ENCODE measurements around the gene CD81.

The CD81 gene

GRCh38 chr11:2395211-2395730 is 18.2 kb downstream of the CD81 start:
- Histone ChIP-seq H3F3A (ENCODE audit: low read depth) (no peaks in the 10 kb centered on the region), H3K4me3 (ENCODE audit: low read length, poor library complexity, severe bottlenecking) (no peak overlapping the region), H3K9me2 (replicated peaks; ENCODE audit: low read depth, low read length) (no peaks in the 10 kb centered on the region), H3K79me2 (ENCODE audit: insufficient read depth, low read length) (peaks cover 21% of the 10 kb centered on the region; the same call in 1 of the 2 replicates), H3K4me1 (ENCODE audit: insufficient read depth, low read length, poor library complexity, severe bottlenecking) (peaks cover 9% of the 10 kb centered on the region), H4K20me1 (ENCODE audit: insufficient read depth, low read length, poor library complexity, severe bottlenecking) (peaks cover 23% of the 10 kb centered on the region), H3K36me3 (ENCODE audit: insufficient read depth, low read length) (peaks cover 62% of the 10 kb centered on the region; the same call in 1 of the 2 replicates), H3K9me3 (ENCODE audit: insufficient read depth, low read depth, low read length) (no peaks in the 10 kb centered on the region), H3K4me2 (ENCODE audit: low read depth, low read length, poor library complexity, severe bottlenecking) (no peak overlapping the region), H2AFZ (ENCODE audit: low read length) (no peak overlapping the region), H3K27me3 (ENCODE audit: insufficient read depth, low read length, poor library complexity, severe bottlenecking) (no peaks in the 10 kb centered on the region), H3K9ac (ENCODE audit: low read depth, low read length, poor library complexity, severe bottlenecking) (no peak overlapping the region)
- TF ChIP-seq CTCF (conservative IDR thresholded peaks at IDR 0.05; ENCODE audit: low read length) (no peak), EZH2phosphoT487 (IDR thresholded peaks at IDR 0.05; ENCODE audit: borderline replicate concordance) (no peak)

GRCh38 chr11:2395856-2396255 is 18.7 kb downstream of the CD81 start:
- Histone ChIP-seq H3K9me3 (ENCODE audit: insufficient read depth, low read depth, low read length) (no peaks in the 10 kb centered on the region), H2AFZ (ENCODE audit: low read length) (no peak overlapping the region), H3K4me1 (ENCODE audit: insufficient read depth, low read length, poor library complexity, severe bottlenecking) (peaks cover 9% of the 10 kb centered on the region), H4K20me1 (ENCODE audit: insufficient read depth, low read length, poor library complexity, severe bottlenecking) (peaks cover 19% of the 10 kb centered on the region), H3K4me2 (ENCODE audit: low read depth, low read length, poor library complexity, severe bottlenecking) (no peak overlapping the region), H3F3A (ENCODE audit: low read depth) (no peaks in the 10 kb centered on the region), H3K27me3 (ENCODE audit: insufficient read depth, low read length, poor library complexity, severe bottlenecking) (no peaks in the 10 kb centered on the region), H3K4me3 (ENCODE audit: low read length, poor library complexity, severe bottlenecking) (no peak overlapping the region), H3K36me3 (ENCODE audit: insufficient read depth, low read length) (peaks cover 56% of the 10 kb centered on the region; the same call in 1 of the 2 replicates), H3K79me2 (ENCODE audit: insufficient read depth, low read length) (peaks cover 18% of the 10 kb centered on the region), H3K9me2 (replicated peaks; ENCODE audit: low read depth, low read length) (no peaks in the 10 kb centered on the region), H3K9ac (ENCODE audit: low read depth, low read length, poor library complexity, severe bottlenecking) (no peak overlapping the region)
- TF ChIP-seq EZH2phosphoT487 (IDR thresholded peaks at IDR 0.05; ENCODE audit: borderline replicate concordance) (no peak), CTCF (conservative IDR thresholded peaks at IDR 0.05; ENCODE audit: low read length) (no peak)

GRCh38 chr11:2396471-2396870 is 19.4 kb downstream of the CD81 start:
- TF ChIP-seq EZH2phosphoT487 (IDR thresholded peaks at IDR 0.05; ENCODE audit: borderline replicate concordance) (no peak), CTCF (conservative IDR thresholded peaks at IDR 0.05; ENCODE audit: low read length) (no peak)
- H3K9me2 ChIP-seq (replicated peaks; ENCODE audit: low read depth, low read length): no peaks in the 10 kb centered on the region
- peaks cover 20% of the 10 kb centered on the region for H3K79me2 ChIP-seq (ENCODE audit: insufficient read depth, low read length)
- H3K9me3 ChIP-seq (ENCODE audit: insufficient read depth, low read depth, low read length): no peaks in the 10 kb centered on the region
- H3K9ac ChIP-seq (ENCODE audit: low read depth, low read length, poor library complexity, severe bottlenecking): no peak overlapping the region
- no peak overlapping the region for H3K4me2 ChIP-seq (ENCODE audit: low read depth, low read length, poor library complexity, severe bottlenecking)
- H2AFZ ChIP-seq (ENCODE audit: low read length): no peak overlapping the region
- H3K4me3 ChIP-seq (ENCODE audit: low read length, poor library complexity, severe bottlenecking): no peak overlapping the region
- H3K36me3 ChIP-seq (ENCODE audit: insufficient read depth, low read length): peaks cover 50% of the 10 kb centered on the region; the same call in 1 of the 2 replicates
- peaks cover 9% of the 10 kb centered on the region for H3K4me1 ChIP-seq (ENCODE audit: insufficient read depth, low read length, poor library complexity, severe bottlenecking)
- H3K27me3 ChIP-seq (ENCODE audit: insufficient read depth, low read length, poor library complexity, severe bottlenecking): no peaks in the 10 kb centered on the region
- H3F3A ChIP-seq (ENCODE audit: low read depth): no peaks in the 10 kb centered on the region
- peaks cover 19% of the 10 kb centered on the region for H4K20me1 ChIP-seq (ENCODE audit: insufficient read depth, low read length, poor library complexity, severe bottlenecking)

All from Loucy (cell line).